ENCODE data around the gene WDR83. TPM values are rescaled to one million over a fixed set of nuclear protein-coding genes. Genes with fewer than 3 reads are reported as not detected.
"Not testable (repeated sequence)": the region's sequence is repeated elsewhere in the genome, so short reads cannot be mapped to it uniquely, and the experiment has no call there.

Gene WDR83
- total RNA-seq, 2 donors from 2014 or later = 18.8 to 26.2 TPM

GRCh38 chr19:12639901-12640613 is 26.6 kb upstream of the WDR83 start:
- H3K36me3 Mint-ChIP-seq (ENCODE audit: low read depth) = peaks cover 6% of the 10 kb centered on the region
- Histone ChIP-seq H3K36me3 (ENCODE audit: control insufficient read depth, insufficient read depth, low read length) (no peaks in the 10 kb centered on the region), H3K9me3 (ENCODE audit: control insufficient read depth, low read length) (no peaks in the 10 kb centered on the region), H3K9ac (ENCODE audit: extremely low read depth, low read length, poor library complexity, severe bottlenecking) (no peak overlapping the region), H3K4me3 (ENCODE audit: low read length) (no peak overlapping the region), H3K4me1 (ENCODE audit: control insufficient read depth, insufficient read depth, low read length) (no peaks in the 10 kb centered on the region), H3K27me3 (ENCODE audit: control insufficient read depth, insufficient read depth, low read length, poor library complexity, severe bottlenecking) (no peaks in the 10 kb centered on the region), H3K27ac (ENCODE audit: low read depth, low read length) (no peak overlapping the region)
- peak; percentile 95 for DNase-seq
- H3K4me1 Mint-ChIP-seq = no peaks in the 10 kb centered on the region
- TF ChIP-seq CTCF (conservative IDR thresholded peaks at IDR 0.05) = peak; percentile 92
- H3K9me3 Mint-ChIP-seq = peaks cover 11% of the 10 kb centered on the region
- peak overlapping the region; percentile 78 for H3K27ac Mint-ChIP-seq
- WGBS, 2 experiments (ENCODE audit: insufficient coverage in 1 of 2, insufficient read length in 1 of 2) = 26 to 27% methylated on average over 23 to 39 of the region's 39 CpGs
- H3K27me3 Mint-ChIP-seq (ENCODE audit: insufficient read depth) = peaks cover 10% of the 10 kb centered on the region
- peak overlapping the region; percentile 42 for H3K4me3 Mint-ChIP-seq

GRCh38 chr19:12641456-12641855 is 25.2 kb upstream of the WDR83 start:
- Mint-ChIP-seq H3K9me3 (peaks cover 9% of the 10 kb centered on the region), H3K4me1 (no peaks in the 10 kb centered on the region), H3K4me3 (no peak overlapping the region), H3K27me3 (ENCODE audit: insufficient read depth) (peaks cover 10% of the 10 kb centered on the region), H3K27ac (no peak overlapping the region), H3K36me3 (ENCODE audit: low read depth) (peaks cover 11% of the 10 kb centered on the region)
- 88 to 89% methylated on average over 13 of the region's 13 CpGs for WGBS, 2 experiments (ENCODE audit: insufficient coverage in 1 of 2, insufficient read length in 1 of 2)
- Histone ChIP-seq H3K9me3 (ENCODE audit: control insufficient read depth, low read length) (no peaks in the 10 kb centered on the region), H3K27me3 (ENCODE audit: control insufficient read depth, insufficient read depth, low read length, poor library complexity, severe bottlenecking) (no peaks in the 10 kb centered on the region), H3K9ac (ENCODE audit: extremely low read depth, low read length, poor library complexity, severe bottlenecking) (no peak overlapping the region), H3K4me3 (ENCODE audit: low read length) (no peak overlapping the region), H3K36me3 (ENCODE audit: control insufficient read depth, insufficient read depth, low read length) (no peaks in the 10 kb centered on the region), H3K27ac (ENCODE audit: low read depth, low read length) (no peak overlapping the region), H3K4me1 (ENCODE audit: control insufficient read depth, insufficient read depth, low read length) (no peaks in the 10 kb centered on the region)
- TF ChIP-seq CTCF (conservative IDR thresholded peaks at IDR 0.05) = no peak
- no peak for DNase-seq

GRCh38 chr19:12642506-12642905 is 24.1 kb upstream of the WDR83 start:
- 90 to 98% methylated on average over 10 to 26 of the region's 26 CpGs for WGBS, 2 experiments (ENCODE audit: insufficient coverage in 1 of 2, insufficient read length in 1 of 2)
- TF ChIP-seq CTCF (conservative IDR thresholded peaks at IDR 0.05) = no peak
- no peak for DNase-seq
- Histone ChIP-seq H3K27ac (ENCODE audit: low read depth, low read length) (no peak overlapping the region), H3K27me3 (ENCODE audit: control insufficient read depth, insufficient read depth, low read length, poor library complexity, severe bottlenecking) (no peaks in the 10 kb centered on the region), H3K4me1 (ENCODE audit: control insufficient read depth, insufficient read depth, low read length) (no peaks in the 10 kb centered on the region), H3K36me3 (ENCODE audit: control insufficient read depth, insufficient read depth, low read length) (no peaks in the 10 kb centered on the region), H3K9ac (ENCODE audit: extremely low read depth, low read length, poor library complexity, severe bottlenecking) (no peak overlapping the region), H3K9me3 (ENCODE audit: control insufficient read depth, low read length) (no peaks in the 10 kb centered on the region), H3K4me3 (ENCODE audit: low read length) (no peak overlapping the region)
- no peak overlapping the region for H3K4me3 Mint-ChIP-seq
- peaks cover 11% of the 10 kb centered on the region for H3K36me3 Mint-ChIP-seq (ENCODE audit: low read depth)
- H3K4me1 Mint-ChIP-seq = no peaks in the 10 kb centered on the region
- no peak overlapping the region for H3K27ac Mint-ChIP-seq
- H3K27me3 Mint-ChIP-seq (ENCODE audit: insufficient read depth) = peaks cover 10% of the 10 kb centered on the region
- H3K9me3 Mint-ChIP-seq = peaks cover 9% of the 10 kb centered on the region

GRCh38 chr19:12643716-12644115 is 22.9 kb upstream of the WDR83 start:
- 92 to 95% methylated on average over 4 to 14 of the region's 14 CpGs for WGBS, 2 experiments (ENCODE audit: insufficient coverage in 1 of 2, insufficient read length in 1 of 2)
- H3K4me3 Mint-ChIP-seq = not testable (repeated sequence)

More at GRCh38 chr19:12643716-12644115, 22.9 kb upstream of the WDR83 start:
- H3K4me3 ChIP-seq (ENCODE audit: low read length); DNase-seq; H3K27me3 ChIP-seq (ENCODE audit: control insufficient read depth, insufficient read depth, low read length, poor library complexity, severe bottlenecking); H3K27ac Mint-ChIP-seq; H3K9me3 Mint-ChIP-seq; H3K36me3 ChIP-seq (ENCODE audit: control insufficient read depth, insufficient read depth, low read length); H3K9me3 ChIP-seq (ENCODE audit: control insufficient read depth, low read length); H3K9ac ChIP-seq (ENCODE audit: extremely low read depth, low read length, poor library complexity, severe bottlenecking); H3K27ac ChIP-seq (ENCODE audit: low read depth, low read length); H3K4me1 Mint-ChIP-seq; H3K4me1 ChIP-seq (ENCODE audit: control insufficient read depth, insufficient read depth, low read length): not testable (repeated sequence)
- peaks cover 16% of the 10 kb centered on the region for H3K36me3 Mint-ChIP-seq (ENCODE audit: low read depth)
- peaks cover 10% of the 10 kb centered on the region for H3K27me3 Mint-ChIP-seq (ENCODE audit: insufficient read depth)

Measured in endodermal cell (in vitro differentiated cells).